Measurements from ENCODE around the gene ASF1A. TPM values are rescaled to one million over a fixed set of nuclear protein-coding genes. Genes with fewer than 3 reads are reported as not detected.

Gene ASF1A
- polyA plus RNA-seq, 1 donor from 2014 or later: 65.6 TPM

DNA sequence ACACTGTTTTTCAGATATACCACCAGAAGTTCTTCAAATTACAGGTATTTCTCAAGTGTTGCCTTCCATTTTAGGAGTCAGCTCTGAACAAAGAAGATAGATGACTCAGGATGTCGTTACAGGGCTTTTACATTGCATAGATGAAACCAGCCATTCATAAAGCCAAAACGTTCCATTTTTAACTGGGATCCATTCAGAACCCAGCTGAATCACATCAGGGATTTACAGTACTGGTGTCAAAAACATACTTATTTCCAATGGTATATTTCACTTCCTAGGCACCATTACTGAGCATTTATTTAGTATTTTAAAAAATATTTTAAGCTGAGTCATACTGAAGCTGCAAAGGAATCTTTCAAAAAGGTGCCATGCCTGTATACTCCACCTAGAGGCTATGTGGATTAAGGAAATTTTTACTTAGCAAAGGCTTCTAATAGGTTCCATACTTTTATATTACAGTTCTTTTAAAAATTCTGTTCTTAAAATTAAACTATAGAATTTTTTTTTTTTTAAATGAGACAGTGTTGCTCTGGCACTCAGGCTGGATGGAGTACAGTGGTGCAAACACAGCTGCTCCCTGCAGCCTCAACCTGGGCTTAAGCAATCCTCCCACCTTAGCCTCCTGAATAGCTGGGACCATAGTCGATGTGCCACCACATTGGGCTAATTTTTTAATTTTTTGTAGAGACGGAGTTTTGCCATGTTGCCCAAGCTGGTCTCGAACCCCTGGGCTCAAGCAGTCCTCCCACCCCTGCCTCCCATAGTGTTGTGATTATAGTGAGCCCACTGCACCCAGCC lies 2.6 kb downstream of the ASF1A start:
- TF ChIP-seq, protein P1, sequence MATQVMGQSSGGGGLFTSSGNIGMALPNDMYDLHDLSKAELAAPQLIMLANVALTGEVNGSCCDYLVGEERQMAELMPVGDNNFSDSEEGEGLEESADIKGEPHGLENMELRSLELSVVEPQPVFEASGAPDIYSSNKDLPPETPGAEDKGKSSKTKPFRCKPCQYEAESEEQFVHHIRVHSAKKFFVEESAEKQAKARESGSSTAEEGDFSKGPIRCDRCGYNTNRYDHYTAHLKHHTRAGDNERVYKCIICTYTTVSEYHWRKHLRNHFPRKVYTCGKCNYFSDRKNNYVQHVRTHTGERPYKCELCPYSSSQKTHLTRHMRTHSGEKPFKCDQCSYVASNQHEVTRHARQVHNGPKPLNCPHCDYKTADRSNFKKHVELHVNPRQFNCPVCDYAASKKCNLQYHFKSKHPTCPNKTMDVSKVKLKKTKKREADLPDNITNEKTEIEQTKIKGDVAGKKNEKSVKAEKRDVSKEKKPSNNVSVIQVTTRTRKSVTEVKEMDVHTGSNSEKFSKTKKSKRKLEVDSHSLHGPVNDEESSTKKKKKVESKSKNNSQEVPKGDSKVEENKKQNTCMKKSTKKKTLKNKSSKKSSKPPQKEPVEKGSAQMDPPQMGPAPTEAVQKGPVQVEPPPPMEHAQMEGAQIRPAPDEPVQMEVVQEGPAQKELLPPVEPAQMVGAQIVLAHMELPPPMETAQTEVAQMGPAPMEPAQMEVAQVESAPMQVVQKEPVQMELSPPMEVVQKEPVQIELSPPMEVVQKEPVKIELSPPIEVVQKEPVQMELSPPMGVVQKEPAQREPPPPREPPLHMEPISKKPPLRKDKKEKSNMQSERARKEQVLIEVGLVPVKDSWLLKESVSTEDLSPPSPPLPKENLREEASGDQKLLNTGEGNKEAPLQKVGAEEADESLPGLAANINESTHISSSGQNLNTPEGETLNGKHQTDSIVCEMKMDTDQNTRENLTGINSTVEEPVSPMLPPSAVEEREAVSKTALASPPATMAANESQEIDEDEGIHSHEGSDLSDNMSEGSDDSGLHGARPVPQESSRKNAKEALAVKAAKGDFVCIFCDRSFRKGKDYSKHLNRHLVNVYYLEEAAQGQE (IDR thresholded peaks at IDR 0.05; ENCODE audit: borderline replicate concordance): no peak
- TF ChIP-seq SMC3 (conservative IDR thresholded peaks at IDR 0.05; ENCODE audit: poor library complexity): peak; percentile 55
- TF ChIP-seq MXI1 (conservative IDR thresholded peaks at IDR 0.05; ENCODE audit: poor library complexity, severe bottlenecking): no peak
- peak; percentile 65 for TF ChIP-seq CTCF (IDR thresholded peaks at IDR 0.05; ENCODE audit: poor library complexity, severe bottlenecking)
- no peak for TF ChIP-seq EZH2 (IDR thresholded peaks at IDR 0.05; ENCODE audit: borderline replicate concordance, insufficient read depth, low read length, poor library complexity, severe bottlenecking)
- no peak for TF ChIP-seq TAF1 (IDR thresholded peaks at IDR 0.05; ENCODE audit: low read depth)
- TF ChIP-seq EP300 (conservative IDR thresholded peaks at IDR 0.05; ENCODE audit: poor library complexity, severe bottlenecking): no peak
- no peak for TF ChIP-seq RAD21 (conservative IDR thresholded peaks at IDR 0.05)
- TF ChIP-seq POLR2AphosphoS5 (IDR thresholded peaks at IDR 0.05): peak; percentile 21
- H3F3A ChIP-seq (ENCODE audit: insufficient read depth, low read length, poor library complexity, severe bottlenecking): no peaks in the 10 kb centered on the region
- no peaks in the 10 kb centered on the region for H3K9me3 ChIP-seq (ENCODE audit: low read length)
- no peak overlapping the region for H2AFZ ChIP-seq (ENCODE audit: low read depth, low read length)
- H3K79me2 ChIP-seq (replicated peaks; ENCODE audit: insufficient read depth, low read length): peaks cover 64% of the 10 kb centered on the region
- no peaks in the 10 kb centered on the region for H4K20me1 ChIP-seq (ENCODE audit: insufficient read depth)
- H3K4me2 ChIP-seq (ENCODE audit: low read length): peak overlapping the region; percentile 87
- peak overlapping the region; percentile 65 for H3K27ac ChIP-seq (ENCODE audit: low read length)
- H3K4me3 ChIP-seq (ENCODE audit: low read length): peak overlapping the region; percentile 83
- H3K27me3 ChIP-seq (ENCODE audit: insufficient read depth, low read depth, low read length): no peaks in the 10 kb centered on the region
- H3K9me2 ChIP-seq (ENCODE audit: insufficient read depth, low read length): no peaks in the 10 kb centered on the region
- H3K36me3 ChIP-seq (ENCODE audit: insufficient read depth, low read length): no peaks in the 10 kb centered on the region
- H3K9ac ChIP-seq (ENCODE audit: low read length): peak overlapping the region; percentile 89

GRCh38 chr6:118897386-118897785 lies 3.4 kb downstream of the ASF1A start:
- H3K36me3 ChIP-seq (ENCODE audit: insufficient read depth, low read length): no peaks in the 10 kb centered on the region
- no peaks in the 10 kb centered on the region for H4K20me1 ChIP-seq (ENCODE audit: insufficient read depth)
- H3K4me3 ChIP-seq (ENCODE audit: low read length): peak overlapping the region; percentile 83
- H3K4me2 ChIP-seq (ENCODE audit: low read length): no peak overlapping the region
- no peaks in the 10 kb centered on the region for H3K9me2 ChIP-seq (ENCODE audit: insufficient read depth, low read length)
- H3K27ac ChIP-seq (ENCODE audit: low read length): no peak overlapping the region
- H2AFZ ChIP-seq (ENCODE audit: low read depth, low read length): no peak overlapping the region
- H3K9ac ChIP-seq (ENCODE audit: low read length): no peak overlapping the region
- no peaks in the 10 kb centered on the region for H3K27me3 ChIP-seq (ENCODE audit: insufficient read depth, low read depth, low read length)
- H3F3A ChIP-seq (ENCODE audit: insufficient read depth, low read length, poor library complexity, severe bottlenecking): no peaks in the 10 kb centered on the region
- H3K9me3 ChIP-seq (ENCODE audit: low read length): no peaks in the 10 kb centered on the region
- H3K79me2 ChIP-seq (replicated peaks; ENCODE audit: insufficient read depth, low read length): peaks cover 73% of the 10 kb centered on the region
- no peak for TF ChIP-seq SMC3 (conservative IDR thresholded peaks at IDR 0.05; ENCODE audit: poor library complexity)
- no peak for TF ChIP-seq POLR2AphosphoS5 (IDR thresholded peaks at IDR 0.05)
- no peak for TF ChIP-seq TAF1 (IDR thresholded peaks at IDR 0.05; ENCODE audit: low read depth)
- TF ChIP-seq EP300 (conservative IDR thresholded peaks at IDR 0.05; ENCODE audit: poor library complexity, severe bottlenecking): no peak
- TF ChIP-seq, protein P1 (IDR thresholded peaks at IDR 0.05; ENCODE audit: borderline replicate concordance): no peak
- no peak for TF ChIP-seq RAD21 (conservative IDR thresholded peaks at IDR 0.05)
- TF ChIP-seq EZH2 (IDR thresholded peaks at IDR 0.05; ENCODE audit: borderline replicate concordance, insufficient read depth, low read length, poor library complexity, severe bottlenecking): no peak
- no peak for TF ChIP-seq CTCF (IDR thresholded peaks at IDR 0.05; ENCODE audit: poor library complexity, severe bottlenecking)
- TF ChIP-seq MXI1 (conservative IDR thresholded peaks at IDR 0.05; ENCODE audit: poor library complexity, severe bottlenecking): no peak
